Endothelial cell of umbilical vein (primary cell): ENCODE measurements around the gene LPA.
"Not testable (repeated sequence)": the region's sequence is repeated elsewhere in the genome, so short reads cannot be mapped to it uniquely, and the experiment has no call there.

Experiments used
- JUN ChIP-seq: IDR thresholded peaks from 2 replicates; pipeline ENCODE4 v1.6.1; 2011; ENCODE audit warnings: borderline replicate concordance, low read depth; ENCODE audit not compliant: insufficient read length, insufficient read depth
- MYC ChIP-seq: IDR thresholded peaks from one replicate; pipeline ENCODE4 v1.6.1; 2011; ENCODE audit warnings: mild to moderate bottlenecking, low read depth, low read length
- POLR2A ChIP-seq: IDR thresholded peaks from 2 replicates; pipeline ENCODE4 v1.6.1; 2012; ENCODE audit warnings: low read depth, mild to moderate bottlenecking, control low read depth, low read length
- POLR2AphosphoS5 ChIP-seq: IDR thresholded peaks from 2 replicates; pipeline ENCODE4 v1.6.1; 2012; ENCODE audit warnings: low read depth, mild to moderate bottlenecking, control low read depth, low read length, moderate library complexity; ENCODE audit not compliant: insufficient read depth
- TF ChIP-seq, protein P1 (sequence below), 2 donors: IDR thresholded peaks; 1 replicate in 1 of 2; 2 replicates in 1 of 2; pipeline ENCODE4 v1.5.1; 2011; ENCODE audit warnings: low read length in 2 of 2, mild to moderate bottlenecking in 2 of 2, moderate library complexity in 2 of 2, control low read depth in 1 of 2, inconsistent platforms in 1 of 2, low read depth in 1 of 2; ENCODE audit not compliant: insufficient read depth in 1 of 2; ENCODE audit errors: extremely low read depth in 1 of 2
- TF ChIP-seq, protein P2 (sequence below): IDR thresholded peaks from 2 replicates; pipeline ENCODE4 v1.6.1; 2011; ENCODE audit not compliant: insufficient read depth, insufficient read length

DNA sequence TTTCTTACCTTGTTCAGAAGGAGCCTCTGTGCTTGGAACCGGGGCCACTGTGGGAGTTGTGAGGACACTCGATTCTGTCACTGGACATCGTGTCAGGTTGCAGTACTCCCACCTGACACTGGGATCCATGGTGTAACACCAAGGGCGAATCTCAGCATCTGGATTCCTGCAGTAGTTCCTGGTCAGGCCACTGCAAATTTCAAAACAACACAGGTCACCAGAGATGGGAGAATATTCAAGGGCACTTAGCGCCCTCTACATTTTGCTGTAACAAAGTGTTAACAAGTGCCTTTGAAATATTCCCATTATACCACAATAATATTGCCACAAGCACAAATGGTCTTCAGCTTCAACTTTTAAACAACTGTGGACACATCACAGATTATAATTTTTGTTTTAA, 85.6 kb downstream of the LPA start:
- not testable (repeated sequence) for TF ChIP-seq POLR2AphosphoS5, MYC, POLR2A, JUN
- TF ChIP-seq, protein P1, sequence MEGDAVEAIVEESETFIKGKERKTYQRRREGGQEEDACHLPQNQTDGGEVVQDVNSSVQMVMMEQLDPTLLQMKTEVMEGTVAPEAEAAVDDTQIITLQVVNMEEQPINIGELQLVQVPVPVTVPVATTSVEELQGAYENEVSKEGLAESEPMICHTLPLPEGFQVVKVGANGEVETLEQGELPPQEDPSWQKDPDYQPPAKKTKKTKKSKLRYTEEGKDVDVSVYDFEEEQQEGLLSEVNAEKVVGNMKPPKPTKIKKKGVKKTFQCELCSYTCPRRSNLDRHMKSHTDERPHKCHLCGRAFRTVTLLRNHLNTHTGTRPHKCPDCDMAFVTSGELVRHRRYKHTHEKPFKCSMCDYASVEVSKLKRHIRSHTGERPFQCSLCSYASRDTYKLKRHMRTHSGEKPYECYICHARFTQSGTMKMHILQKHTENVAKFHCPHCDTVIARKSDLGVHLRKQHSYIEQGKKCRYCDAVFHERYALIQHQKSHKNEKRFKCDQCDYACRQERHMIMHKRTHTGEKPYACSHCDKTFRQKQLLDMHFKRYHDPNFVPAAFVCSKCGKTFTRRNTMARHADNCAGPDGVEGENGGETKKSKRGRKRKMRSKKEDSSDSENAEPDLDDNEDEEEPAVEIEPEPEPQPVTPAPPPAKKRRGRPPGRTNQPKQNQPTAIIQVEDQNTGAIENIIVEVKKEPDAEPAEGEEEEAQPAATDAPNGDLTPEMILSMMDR (IDR thresholded peaks at IDR 0.05; ENCODE audit: extremely low read depth in 1 of 2, insufficient read depth in 1 of 2, low read depth in 1 of 2, low read length in 2 of 2): not testable (repeated sequence)
- TF ChIP-seq, protein P2, sequence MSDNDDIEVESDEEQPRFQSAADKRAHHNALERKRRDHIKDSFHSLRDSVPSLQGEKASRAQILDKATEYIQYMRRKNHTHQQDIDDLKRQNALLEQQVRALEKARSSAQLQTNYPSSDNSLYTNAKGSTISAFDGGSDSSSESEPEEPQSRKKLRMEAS: not testable (repeated sequence)
